Stimulated activated CD4-positive, alpha-beta T cell treated with anti-CD3 and anti-CD28 coated beads, Interleukin-12 subunit alpha, Interleukin-12 subunit beta, amount 100 ng/mL, for 4 hours (primary cell): ENCODE measurements around the gene SLC49A3.
"Not testable (repeated sequence)": the region's sequence is repeated elsewhere in the genome, so short reads cannot be mapped to it uniquely, and the experiment has no call there.

Experiments
- DNase-seq: peaks from one replicate; pipeline ENCODE4 v3.0.0-alpha.2; 2020

Gene SLC49A3

DNA sequence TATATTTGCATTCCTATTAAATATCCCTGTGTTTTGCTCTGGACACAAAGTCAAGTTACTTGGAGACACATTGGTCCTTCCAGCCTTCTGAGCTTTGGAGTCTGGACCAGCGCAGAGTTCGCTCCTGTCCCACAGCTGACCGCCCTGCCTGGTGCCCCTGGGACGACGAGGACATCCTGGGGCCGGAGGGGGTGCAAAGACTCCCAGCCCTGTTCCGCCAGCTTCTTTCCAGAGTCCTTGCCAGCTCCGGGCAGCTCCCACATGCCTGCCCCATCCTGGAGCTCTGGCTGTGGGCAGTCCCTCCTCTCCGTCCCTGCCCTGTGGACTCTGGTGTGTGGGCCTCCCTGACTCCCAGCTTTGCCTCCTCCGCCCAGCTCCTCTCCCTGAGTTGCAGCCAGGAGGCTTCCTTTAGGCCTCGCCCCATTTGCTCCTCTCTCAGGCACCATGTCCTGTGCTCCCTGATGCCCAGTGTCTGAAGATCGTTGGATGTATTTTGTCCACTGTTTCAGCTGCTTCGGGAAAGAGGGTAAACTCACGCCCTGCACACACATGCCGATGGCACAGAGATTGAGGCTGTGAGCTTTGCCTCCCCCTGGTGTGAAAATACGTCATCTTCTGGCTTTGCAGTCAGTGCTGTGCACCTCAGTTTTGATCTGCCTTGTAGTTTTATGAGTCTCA, 11.8 kb upstream of the SLC49A3 start:
- no peak for DNase-seq

DNA sequence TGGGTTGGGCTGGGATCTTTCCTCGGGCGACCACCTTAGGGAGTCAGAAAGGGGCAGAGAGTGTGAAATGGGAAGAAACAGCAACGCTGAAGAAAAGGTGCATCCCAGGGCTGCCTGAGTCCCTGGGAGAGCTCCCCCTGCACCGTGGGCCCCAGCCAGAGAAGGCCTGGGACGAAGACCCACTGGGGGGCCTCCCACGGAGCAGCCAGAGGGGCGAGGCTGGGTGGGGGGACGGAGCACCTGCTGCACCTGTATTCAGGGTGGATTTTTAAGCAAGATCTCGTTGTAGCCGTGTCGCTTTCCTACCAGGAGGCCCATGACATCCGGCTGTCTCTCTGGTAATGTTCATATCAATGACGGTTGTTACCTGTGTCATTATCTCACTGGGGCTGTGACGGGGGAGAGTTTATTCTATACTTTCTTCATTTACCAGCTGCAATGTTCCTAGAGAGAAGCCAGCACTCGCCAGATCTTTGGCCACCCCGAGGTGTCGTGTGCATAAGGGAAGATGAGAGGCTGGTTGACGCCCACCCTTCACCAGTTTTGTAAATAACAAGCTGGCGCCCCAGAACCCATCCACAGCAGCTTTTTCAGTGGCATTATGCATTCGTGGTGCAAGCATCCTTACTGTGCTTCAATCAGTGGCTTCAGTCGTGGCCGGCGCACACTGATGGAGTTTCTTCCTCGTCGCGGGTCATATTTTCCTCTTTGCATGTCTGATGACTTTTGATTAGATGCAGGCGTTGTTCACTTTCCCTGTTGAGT, 11.0 kb upstream of the SLC49A3 start:
- no peak for DNase-seq

DNA sequence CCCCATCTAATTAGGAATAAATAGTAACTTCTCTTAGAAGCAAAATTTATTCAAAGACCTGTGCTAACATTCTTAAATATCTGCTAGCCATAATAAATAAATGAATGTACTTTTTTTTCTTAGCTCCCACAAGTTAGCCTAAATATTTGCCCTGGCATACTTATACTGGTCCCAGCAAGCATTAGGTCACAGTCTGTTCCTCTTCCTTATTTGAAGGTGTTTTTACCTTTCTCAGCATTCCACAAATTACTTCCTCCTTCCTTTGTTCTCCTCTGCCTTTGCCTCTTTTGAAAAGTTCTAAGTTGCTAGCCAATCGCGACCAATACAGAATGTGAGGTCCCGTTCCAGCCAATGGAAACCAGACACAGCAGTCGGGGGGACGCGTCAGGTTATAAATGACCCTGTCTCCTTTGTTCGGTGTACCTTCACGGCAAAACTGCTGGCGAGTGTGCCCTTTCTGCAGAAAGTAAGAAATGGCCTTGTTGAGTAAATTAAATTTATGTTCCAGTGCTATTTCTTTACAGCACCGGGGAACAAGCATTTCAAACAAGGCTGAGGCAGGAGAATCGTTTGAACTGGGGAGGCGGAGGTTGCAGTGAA, 5.5 kb upstream of the SLC49A3 start:
- DNase-seq = not testable (repeated sequence)

DNA sequence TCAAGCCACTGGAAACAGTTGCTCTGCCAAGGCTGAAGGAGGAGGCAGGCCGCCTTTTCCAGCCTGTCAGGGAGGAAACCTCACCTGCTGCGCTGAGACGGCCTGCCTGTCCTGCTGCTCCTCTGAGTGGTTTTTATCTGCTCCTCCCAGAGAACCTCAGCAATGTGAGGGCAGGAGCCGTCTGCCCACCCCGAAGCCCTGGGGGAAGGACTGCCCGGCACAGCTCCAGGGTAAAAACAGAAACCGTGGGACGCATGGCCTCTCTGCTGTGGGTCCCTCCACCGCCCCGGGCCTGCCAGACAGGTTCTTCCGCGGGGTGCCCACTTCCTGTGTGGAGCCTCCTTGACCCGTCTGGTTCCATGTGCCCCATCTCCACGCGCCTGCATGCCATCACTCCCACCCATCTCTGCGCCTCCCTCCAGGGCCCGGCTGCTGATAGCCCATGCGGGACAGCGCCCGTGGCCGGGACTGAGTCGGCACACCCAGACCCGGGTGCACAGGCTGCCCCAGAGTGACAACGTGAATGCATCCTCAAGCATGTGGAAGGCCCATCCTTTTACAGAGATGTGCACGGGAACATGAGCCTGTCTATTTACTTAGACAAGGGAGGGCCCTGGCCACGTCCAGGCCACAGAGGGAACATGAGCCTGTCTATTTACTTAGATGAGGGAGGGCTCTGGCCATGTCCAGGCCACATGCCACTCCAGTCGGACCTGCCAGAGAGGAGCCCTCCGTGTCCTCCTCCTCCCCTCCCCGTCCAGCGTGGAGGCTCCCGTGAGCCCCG, 4.0 kb upstream of the SLC49A3 start:
- DNase-seq = no peak

DNA sequence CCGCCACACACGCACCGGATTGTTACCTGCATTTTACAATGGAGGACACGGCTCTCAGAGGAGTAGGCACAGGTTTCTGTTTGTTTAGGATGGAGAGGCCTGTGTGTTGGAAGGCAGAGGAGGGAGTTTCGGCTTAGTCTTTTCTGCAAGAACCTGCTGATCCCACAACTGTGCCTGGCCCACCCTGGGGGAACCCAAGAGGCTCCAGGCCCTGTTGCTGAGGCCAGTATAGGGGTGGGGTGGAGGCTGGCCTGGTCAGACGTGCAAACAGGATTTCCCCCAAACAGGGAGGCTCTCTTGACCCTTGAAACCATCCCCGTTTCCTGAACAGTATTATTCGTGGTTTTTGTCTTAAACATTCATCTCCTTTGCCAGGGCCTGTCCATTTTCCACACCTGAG, 772 bp upstream of the SLC49A3 start:
- no peak for DNase-seq

DNA sequence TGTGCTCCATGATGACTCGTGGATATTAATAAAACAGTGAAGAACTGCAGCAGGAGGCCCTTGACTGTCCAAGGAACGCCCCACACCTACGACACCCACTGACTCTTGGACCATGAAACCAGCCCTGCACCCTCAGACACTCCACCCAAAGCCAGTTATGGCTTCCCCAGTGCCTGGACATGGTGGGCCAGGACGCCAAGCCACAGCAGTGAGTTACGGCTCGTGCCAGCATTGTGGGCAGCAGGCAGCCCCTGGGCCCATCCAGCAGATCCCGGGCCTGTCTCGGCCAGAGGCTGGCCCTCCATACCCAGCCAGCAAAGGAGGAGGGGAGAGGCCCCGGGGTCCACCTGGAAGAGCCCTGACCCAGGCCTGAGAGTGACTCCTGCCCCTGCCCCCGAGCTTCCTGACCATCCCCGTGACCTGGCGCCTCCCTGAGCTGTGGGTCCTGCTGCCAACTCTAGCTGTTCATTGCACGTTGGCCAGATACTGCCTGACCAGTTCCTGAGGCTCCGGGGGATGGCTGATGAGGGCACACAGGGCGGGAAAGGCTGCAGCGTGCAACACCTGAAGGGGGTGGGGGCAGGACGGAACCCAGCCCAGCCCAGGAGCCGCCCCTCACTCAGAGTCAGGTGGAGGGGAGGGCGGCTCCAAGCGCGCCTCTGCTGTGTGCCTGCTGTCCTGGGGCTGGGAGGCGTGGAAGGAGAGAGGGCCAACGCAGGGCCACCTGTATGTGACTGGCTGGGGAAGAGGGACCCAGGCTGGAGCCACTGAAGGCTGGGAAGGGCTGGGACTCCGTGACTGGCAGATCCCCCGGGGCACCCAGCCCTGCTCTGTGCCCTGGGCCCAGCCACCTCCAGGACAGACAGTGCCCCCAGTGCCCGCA, 739 bp downstream of the SLC49A3 start:
- no peak for DNase-seq

DNA sequence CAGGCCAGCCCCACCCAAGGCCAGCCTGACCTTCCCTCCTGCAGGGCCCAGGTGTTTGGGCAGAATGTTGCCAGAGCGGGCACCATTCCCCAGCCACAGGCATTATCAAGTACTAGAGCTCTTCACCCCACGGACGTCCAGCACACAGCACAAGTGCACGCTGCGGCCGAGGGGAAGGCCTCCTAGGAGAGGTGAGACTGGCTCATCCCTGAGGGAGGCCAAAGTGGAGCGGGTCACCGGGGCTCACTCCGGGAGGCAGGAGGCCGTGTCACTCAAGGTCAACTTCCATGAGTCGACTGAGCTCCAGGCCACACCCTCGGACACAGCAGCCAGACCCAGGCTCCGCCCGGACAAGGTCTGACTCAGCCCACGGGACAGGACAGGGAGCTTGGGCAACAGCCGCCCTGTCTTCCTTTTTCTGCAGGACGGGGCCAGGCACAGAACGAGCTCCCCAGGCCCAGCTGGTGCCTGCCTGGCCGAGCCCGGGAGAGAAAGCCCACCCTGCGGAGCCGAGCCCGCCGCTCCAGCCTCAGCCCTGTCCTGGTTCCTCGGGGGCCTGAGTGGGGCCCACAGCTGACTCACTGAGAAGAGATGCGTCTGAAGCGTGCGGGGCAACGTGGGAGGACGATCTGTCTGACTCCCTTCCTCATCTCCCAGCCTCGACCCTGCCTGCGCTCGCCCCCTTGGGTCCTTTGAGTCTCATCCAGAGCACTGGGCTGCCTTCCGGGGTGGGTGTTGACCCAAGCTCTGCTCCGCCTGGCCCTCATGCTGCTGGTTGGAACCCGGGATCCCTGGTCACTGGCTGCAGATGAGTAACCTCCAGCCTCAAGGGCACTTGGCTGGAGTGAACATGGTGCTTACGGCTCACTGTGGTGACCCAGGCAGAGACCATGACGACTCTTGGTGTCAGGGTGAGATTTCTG, 1.6 kb downstream of the SLC49A3 start:
- DNase-seq = no peak

DNA sequence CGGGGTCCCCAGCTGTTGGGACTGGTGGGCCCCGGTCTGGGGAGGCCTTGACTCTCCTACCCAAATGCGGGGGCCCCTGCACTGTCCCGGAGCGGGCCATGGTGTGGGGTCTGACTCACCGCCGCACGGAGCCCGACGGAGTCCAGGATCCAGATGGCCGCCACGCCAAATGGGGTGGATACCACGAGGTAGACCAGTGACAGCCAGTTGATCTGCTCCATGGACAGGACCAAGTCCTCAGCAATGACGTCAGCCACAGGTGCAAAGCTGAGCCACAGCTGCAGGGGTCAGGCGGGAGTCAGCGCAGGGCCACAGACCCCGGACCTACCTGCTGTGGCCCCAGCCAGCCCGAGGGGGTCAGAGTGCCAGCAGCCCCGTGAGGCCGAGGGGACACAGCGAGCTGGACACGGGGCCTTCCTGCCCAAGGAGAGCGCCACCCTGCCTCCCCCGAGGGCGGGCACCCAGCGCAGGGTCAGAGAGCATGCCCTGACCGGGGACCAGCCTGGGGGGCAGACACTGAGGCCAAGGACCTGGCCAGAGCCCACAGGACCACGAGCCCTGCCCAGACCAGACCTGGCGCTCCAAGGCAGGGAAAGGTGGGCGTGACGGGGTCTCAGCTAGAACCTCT, 2.4 kb downstream of the SLC49A3 start:
- DNase-seq = no peak

DNA sequence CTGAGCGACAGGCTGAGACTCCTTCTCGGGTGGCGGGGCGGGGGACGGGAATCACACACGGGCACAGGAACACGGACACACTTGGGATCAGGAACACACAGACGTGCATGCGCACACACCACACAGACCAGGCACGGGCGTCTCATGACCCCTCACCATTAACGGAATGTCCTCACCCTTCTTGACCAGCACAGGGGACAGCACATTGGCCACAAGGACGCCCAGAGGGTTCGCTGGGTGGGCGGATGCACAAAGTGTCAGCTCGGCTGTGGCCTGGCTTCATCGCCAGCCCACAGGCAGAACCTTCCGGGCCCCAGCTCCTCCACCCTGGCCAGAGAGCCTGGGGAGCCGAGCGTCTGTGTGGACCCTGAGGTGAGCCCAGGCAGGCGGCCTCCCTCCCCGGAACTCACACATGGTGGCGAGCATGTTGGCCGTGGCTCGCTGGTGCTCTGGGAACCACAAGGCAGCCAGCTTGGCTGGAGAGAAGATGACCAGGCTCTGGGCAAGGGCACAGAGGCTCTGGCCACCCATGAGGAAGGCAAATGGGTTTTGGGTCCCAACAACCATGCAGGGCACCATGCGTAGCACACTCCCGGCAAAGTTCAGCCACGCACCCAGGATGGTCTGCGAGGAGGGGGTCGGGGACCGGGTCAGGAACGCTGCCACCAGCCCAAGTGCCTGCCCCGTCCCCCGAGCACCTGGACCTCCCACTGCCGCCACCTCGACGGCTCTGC, 3.1 kb downstream of the SLC49A3 start:
- no peak for DNase-seq

DNA sequence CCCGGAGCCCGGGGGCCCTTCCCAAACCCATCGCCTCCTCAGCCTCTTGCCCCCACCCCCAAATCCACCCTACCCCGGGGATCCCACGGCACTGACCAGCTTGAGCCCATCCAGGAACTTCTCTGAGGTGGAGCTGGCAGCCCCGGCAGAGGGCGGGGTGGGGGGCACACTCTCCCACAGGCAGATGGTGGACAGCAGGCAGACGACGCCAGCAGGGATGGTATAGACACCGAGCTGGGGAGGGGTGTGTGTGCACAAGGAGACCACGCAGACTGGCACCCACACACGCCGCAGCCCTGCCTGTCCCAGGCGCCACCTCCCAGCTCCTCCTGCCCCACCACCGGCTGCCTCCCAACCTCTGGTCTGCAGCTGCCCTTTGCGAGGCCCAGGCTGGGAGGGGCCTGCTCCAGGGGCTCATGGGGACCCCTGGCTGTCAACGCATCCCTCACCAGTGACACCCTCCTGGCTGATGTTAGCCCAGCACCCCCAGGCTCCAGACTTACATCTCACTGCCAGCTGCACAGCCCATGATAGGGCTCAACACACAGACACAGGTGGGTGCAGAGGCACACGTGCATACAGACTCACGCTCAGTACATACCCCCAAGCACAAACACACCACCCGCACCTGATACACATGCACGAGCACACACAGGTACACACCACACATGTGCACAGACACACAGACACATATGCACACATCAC, 4.2 kb downstream of the SLC49A3 start:
- no peak for DNase-seq

DNA sequence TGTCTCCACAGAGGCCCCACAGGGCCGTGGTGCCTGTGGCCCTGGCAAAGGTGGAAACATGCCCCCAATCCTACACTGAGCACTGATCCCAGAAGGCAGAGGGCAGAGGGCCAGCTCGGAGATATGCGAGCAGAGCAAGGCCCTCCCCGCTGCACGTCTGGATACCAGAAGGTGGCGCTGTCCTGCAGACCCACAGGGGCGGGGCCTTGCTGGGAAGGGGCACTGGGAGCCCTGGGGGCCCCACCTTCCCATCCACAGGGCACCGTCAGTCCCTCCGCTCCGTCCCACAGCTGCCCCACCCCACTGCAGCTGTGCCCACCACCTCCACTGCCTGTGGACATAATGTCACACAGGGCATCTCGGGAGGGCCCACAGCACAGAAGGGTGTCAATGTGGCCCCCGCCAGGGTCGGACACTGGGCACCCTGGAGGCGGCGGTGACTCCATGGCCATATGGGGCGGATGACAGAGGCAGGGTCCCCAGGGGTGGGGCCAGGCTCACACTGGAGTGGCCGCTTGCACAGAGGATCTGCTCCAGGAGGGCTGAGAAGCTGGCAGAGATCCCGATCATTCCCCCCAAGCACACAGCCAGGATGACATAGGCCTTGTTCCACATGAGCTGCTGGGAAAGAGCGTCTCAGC, 4.8 kb downstream of the SLC49A3 start:
- DNase-seq = no peak

DNA sequence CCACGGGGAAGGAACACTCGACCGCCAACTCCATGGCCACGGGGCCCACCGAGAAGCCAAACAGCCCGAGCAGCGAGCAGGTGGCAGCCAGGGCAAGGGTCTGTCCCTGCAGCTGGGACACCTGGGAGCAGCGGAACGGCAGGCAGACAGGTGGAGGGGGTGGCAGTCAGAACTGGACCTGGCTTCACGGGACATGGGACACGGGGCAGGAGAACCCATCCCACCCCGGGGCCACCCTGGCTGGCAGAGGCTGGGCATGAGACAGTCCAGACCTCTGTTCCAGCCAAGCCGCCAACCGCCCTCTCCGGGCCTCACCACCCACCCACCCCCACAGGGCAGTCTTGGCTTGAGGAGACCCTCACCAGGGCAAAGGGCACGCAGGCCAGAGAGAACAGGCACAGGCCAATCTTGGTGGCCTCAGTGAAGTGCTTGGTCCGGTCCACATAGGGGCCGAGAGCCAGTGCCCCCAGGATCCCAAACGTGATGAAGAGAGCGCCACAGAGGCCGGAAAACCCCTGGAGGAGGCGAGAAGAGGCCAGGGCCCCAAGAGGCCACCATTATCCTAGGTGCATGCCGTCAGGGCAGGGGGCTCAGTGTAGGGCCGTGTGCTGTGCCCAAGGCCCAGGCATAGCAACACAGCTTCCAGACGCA, 5.6 kb downstream of the SLC49A3 start:
- DNase-seq = no peak

DNA sequence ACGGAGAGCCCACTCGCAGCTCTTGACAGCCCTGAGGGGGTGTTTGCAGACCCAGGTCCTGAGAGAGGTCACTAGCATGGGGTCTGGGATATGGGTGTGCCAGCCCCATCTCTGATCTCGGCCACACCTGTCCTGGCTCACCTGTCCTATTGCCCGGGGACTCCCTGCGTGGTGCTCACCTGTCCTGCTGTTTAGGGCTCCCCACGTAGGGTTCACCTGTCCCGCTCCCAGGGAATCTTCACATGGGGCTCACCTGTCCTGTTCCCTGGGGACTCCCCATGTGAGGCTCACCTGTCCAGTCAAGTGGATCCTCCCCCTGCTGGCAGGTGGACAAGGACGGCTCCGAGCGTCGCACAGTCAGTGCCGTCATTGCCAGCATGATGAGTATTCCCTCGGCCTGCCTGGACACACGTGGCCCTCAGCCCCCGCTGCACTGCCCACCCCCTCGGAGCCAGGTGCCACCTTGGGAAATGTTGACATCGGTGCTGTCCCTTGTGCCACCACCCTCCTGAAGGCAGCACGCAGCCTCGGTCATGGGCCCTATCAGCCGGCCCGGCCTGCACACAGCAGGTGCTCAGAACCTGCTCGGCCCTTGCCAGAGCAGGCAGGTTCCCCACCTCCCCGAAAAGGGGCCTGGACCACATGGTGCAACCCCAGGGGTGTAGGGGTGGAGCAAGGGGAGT, 6.3 kb downstream of the SLC49A3 start:
- DNase-seq = no peak

DNA sequence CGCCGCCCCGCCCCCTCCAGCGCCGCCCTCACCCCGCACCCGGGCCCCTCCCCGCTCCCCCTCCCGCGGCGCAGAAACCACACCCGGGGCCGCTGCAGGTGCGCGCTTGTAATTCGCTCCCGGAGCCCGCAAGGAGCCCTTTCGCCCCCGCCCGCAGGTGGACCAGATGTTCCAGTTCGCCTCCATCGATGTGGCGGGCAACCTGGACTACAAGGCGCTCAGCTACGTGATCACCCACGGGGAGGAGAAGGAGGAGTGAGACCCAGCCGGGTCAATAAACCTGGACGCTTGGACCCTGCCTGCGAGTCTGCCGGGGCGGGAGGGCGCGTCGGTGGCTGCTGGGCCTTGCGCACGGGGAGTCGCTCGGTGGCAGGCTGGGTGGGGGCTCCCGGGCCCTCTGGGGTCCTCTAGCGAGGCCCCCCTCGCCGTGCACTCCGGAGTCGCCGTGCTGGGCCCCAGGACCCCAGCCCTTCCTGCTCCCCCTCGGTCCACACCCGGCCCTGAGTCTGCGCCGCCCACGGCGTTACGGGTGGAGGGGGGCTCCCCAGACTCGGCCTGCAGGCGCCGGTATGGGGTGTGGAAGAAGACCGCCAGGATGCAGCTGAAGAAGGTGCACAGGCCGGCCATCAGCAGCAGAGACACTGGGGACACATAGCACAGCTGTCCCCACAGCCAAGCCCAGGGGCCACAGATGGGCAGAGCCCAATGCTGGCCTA, 7.1 kb downstream of the SLC49A3 start:
- no peak for DNase-seq

DNA sequence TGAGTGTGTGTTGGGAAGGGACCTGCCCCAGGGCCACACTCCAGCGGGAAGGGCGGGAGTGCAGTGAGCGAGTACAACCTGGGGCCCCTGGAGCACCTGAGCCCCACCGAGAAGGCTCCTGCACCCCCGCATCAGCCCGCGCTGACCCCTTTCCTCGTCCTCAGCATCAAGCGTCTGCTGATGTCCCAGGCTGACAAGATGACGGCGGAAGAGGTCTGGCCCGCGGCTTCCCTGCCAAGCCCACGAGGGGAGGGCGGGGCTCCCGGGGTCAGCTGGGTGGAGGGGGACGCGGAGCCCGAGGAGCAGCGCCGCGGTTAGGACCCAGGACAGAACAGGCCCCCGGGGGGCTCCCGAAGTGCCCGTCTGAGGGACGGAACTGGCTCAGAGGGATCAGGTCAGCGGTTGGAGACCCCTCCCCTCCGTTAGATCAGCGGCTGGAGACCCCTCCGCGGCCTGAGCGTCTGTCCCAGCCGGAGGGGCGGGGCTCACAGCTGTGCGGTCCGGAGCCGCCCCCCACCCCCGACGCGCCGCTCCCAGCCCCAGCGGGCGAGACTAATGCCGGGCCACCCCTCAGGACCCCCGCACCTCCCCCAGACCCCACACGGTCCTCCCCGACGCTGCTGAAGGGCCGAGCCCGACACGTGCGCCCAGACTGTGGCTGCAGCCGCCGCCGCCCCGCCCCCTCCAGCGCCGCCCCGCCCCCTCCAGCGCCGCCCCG, 7.9 kb downstream of the SLC49A3 start:
- DNase-seq = peak; percentile 33

DNA sequence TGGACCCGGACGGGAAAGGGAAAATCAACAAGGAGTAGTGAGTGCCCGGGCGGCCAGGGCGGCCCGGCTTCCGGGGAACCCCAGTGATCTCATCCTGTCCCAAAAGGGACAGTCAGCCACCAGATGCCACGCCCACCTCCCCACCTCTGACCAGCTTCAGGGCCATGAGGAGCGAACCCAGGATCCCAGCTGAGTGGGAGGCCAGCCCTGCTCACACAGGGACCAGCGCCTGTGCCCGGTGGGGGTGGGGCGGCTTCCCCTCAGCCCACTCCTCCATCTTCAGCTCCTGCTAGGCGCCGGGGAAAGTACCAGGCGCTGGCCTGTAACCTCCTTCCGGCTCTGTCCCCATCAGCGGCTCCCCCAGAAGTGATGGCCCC, 8.4 kb downstream of the SLC49A3 start:
- DNase-seq = no peak
